ENCODE measurements around the gene IQCE.

- TF ChIP-seq REST (IDR thresholded peaks at IDR 0.05; ENCODE audit: borderline replicate concordance) = no peak
- TF ChIP-seq, protein P1, sequence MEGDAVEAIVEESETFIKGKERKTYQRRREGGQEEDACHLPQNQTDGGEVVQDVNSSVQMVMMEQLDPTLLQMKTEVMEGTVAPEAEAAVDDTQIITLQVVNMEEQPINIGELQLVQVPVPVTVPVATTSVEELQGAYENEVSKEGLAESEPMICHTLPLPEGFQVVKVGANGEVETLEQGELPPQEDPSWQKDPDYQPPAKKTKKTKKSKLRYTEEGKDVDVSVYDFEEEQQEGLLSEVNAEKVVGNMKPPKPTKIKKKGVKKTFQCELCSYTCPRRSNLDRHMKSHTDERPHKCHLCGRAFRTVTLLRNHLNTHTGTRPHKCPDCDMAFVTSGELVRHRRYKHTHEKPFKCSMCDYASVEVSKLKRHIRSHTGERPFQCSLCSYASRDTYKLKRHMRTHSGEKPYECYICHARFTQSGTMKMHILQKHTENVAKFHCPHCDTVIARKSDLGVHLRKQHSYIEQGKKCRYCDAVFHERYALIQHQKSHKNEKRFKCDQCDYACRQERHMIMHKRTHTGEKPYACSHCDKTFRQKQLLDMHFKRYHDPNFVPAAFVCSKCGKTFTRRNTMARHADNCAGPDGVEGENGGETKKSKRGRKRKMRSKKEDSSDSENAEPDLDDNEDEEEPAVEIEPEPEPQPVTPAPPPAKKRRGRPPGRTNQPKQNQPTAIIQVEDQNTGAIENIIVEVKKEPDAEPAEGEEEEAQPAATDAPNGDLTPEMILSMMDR (IDR thresholded peaks at IDR 0.05; ENCODE audit: poor library complexity, severe bottlenecking) = no peak
- no peak for TF ChIP-seq EZH2 (IDR thresholded peaks at IDR 0.05; ENCODE audit: borderline replicate concordance, insufficient read depth, low read length, poor library complexity, severe bottlenecking)
- TF ChIP-seq EP300 (conservative IDR thresholded peaks at IDR 0.05; ENCODE audit: poor library complexity, severe bottlenecking) = no peak
- TF ChIP-seq SMC3 (conservative IDR thresholded peaks at IDR 0.05; ENCODE audit: poor library complexity) = no peak
- TF ChIP-seq RAD21 (conservative IDR thresholded peaks at IDR 0.05) = no peak
- TF ChIP-seq MXI1 (conservative IDR thresholded peaks at IDR 0.05; ENCODE audit: poor library complexity, severe bottlenecking) = no peak
- no peak for TF ChIP-seq TAF1 (IDR thresholded peaks at IDR 0.05; ENCODE audit: low read depth)
These were observed 92.6 kb downstream of the IQCE start for GRCh38 chr7:2651336-2651735.

Measured in neural cell (in vitro differentiated cells).